Right renal pelvis (tissue), 4 donors: ENCODE data around the gene RNF175. TPM values are rescaled to one million over a fixed set of nuclear protein-coding genes. Genes with fewer than 3 reads are reported as not detected.
A peak's percentile ranks its signal among the peaks of the same experiment; 100 is the strongest.

Source experiments
- DNase-seq, 4 donors: peaks; one replicate each; pipeline ENCODE4 v3.0.0-alpha.2; 2013; ENCODE audit warnings: low read depth in 4 of 4, low spot score in 3 of 4, missing footprints in 1 of 4
- polyA plus RNA-seq, 4 donors: library from polyadenylated mRNA; unstranded; fragments of 120-200 nt; gene quantifications; one replicate each; pipeline ENCODE4 v1.2.1, GENCODE V29; 2013; ENCODE audit not compliant: insufficient read length in 4 of 4

The RNF175 gene
- polyA plus RNA-seq: 1 to 10 TPM; 3.9 to 5.7 (median 4.9) TPM

DNA sequence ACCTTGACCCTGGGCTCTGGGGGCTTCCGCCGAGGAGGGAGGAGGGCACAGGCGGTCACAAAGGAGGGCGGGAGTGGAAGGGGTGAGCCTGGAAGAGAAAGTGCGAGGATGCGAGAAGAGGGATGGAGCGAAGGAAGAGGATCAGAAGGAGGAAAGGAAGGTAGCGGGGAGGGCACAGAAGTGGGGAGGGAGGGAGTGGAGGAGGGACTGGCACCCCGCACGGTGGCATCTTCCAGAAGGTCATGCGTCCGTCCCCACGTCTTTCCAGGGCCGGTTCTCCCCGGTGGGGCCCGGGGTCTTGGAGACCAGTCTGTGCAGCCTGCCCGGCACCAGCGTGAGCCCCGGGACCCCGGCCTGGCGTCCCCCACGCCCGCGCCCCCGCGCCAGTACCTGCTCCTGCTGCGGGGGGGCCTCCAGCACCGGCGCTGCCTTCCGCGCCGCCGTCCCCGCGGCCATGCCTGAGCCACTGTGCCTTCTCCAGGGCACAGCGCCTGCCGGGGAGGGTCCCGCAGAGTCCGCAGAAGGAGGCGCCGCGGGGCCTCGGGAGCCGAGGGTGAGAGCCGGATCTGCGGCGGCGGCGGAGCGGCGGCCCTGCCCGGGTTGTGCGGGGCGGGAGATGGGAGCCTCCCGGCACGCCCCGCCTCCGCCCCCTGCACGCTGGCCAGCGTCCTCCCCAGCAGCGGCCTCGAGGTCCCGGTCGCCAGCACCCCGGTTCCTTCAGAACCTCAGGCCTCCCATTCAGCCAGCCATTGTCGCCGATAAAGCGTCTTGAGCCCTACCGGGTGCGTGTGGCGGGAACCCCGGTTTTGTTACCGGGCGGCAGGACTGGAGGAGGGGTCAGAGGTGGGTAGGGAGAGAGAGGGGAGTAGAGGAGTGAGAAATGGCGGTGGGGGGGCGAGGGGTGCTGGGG is at the start of gene RNF175:
Gene RNF175, minus strand, starts transcription at position 618 of the 910 bp plus-strand sequence. Its CDS starts 162 bp downstream, at position 456.
- DNase-seq: no peak

DNA sequence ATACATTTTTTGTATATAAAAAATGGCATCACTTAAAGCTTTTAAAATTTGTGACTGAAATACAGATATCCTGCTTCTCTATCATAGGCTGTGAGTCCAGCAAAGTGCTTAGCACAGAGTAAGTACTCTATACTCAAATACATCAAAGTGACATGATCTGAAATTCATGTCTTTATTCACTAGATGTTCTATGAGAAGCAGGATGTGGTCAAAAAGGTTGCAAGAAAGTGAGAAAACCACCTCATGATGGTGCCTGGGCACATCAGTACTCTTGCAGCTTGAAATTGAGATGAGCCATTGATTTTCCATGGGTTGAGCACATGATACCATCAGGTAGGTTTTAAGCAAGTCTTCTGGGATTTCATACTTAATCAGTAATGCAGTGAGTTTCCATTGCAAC is 49.5 kb upstream of the RNF175 start:
- no peak for DNase-seq

DNA sequence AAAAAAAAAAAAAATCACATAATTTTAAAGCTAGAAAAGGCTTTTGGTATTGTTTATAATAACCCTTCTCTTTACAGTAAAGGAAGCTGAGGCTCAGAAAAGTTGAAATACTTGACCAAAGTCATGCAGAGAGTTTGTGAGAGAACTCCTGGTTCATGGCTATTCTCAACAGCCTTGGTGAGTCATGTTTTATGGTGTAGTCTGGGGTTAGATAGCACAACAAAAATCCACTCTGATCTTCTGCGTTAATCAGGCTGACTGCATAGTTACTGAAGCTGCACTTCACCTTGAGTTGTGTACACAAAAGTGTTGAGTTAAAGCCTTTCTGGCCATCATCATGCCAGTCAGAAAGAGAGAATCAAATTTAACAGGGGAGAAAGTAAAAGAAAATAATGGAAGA is 48.4 kb upstream of the RNF175 start:
- no peak for DNase-seq

DNA sequence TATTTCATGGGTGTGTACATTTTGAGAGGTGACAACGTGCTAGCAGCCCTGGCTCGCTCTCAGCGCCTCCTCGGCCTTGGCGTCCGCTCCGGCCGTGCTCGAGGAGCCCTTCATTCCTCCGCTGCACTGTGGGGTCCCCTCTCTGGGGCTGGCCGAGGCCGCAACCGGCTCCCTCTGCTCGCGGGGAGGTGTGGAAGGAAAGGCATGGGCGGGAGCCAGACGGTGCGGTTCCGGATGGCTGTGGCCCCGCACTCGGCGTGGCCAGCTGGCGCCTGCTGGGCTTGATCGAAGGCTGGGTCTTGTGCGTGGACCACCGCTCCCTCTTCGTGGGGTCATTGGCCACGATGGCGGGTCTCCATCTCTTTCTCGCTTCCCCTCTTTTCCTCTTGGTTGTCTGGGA is 46.2 kb upstream of the RNF175 start:
- no peak for DNase-seq

GRCh38 chr4:153804722-153805121 is 44.9 kb upstream of the RNF175 start:
- DNase-seq: no peak

DNA sequence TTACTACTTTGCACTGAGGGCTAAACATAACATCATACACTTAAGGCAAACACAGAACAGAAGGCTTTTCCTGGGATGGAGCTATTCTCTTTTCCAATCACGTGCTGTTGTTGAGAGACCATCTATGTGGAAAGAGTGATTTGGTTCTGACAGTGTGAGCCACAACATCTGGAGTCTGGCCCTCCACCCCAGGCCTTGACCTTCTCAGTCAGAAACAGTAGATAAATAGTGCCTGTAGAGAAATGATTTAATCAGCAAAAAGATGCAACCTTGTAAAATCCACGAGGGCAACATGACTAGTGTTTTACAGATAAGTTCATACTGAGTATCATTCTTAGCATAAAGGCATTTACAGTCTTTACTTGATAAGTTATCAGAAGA is 39.9 kb upstream of the RNF175 start:
- no peak for DNase-seq

DNA sequence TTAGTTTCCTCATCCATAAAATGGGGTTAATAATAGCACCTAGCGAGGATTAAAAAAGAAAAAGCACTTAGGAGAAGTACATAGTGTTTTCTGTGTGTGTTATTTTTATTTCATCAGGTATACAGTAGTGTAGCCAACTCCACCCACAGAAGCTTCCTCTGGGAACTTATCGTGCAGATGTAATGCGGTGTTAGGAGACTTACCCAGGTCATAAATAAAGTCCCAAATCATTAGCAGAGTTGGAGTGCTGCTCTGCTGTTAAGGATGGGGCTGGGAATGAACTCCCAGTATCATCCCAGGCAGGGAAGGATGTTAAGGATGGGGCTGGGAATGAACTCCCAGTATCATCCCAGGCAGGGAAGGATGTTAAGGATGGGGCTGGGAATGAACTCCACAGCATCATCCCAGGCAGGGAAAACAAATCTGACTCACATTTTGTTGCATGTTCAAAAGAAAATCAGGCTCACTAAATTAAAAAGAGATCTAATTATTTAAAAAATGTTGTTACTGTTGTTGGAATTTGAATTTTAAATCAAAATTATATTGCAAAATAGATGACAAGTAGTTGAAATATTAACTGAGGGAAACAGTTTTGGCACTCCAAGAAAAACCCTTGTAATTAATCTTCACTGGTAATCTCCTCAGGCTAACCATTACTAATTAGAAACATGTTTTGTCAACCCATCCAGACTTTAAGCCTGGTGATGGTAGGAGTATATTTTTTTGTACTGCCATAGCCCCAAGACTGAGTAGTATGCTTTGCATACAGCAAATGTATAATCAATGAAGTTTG is 39.3 kb upstream of the RNF175 start:
- no peak for DNase-seq

GRCh38 chr4:153798420-153798819 is 38.6 kb upstream of the RNF175 start:
- no peak for DNase-seq

- no peak for DNase-seq
Observed at GRCh38 chr4:153794006-153794405, 34.2 kb upstream of the RNF175 start.

GRCh38 chr4:153792618-153793247 is 32.9 kb upstream of the RNF175 start:
- DNase-seq: no peak

GRCh38 chr4:153791746-153792617 is 32.2 kb upstream of the RNF175 start:
- DNase-seq: peak; percentile 67 to 83 (median 76)

DNA sequence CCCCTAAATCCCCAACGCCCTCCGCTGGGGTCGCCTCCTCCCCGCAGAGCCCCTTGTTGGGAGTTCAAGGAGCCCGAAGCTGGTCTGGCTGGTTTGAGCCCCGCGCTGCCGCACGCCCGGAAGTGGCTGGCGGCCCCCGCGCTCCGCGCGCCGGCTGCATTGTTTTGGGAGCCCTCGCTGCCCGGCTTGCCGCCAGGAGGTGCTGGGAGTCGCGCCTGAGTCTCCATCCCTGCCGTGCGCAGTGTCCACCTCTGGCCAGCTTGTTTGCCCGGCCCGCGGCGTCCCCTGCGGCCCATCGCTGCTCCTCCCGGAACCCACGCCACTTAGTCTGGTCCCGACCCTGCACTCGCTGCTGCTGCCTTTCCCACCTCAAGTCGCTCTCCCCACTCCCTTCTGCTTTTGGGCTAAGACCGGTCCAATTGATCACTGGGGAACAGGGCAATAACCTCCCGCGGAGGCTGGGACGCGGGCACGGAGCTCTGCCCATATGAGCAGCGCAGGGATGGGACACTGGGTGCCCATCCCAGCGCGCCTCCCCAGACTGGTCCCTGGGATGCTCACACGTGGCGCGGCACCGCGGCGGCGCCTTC is 31.2 kb upstream of the RNF175 start:
- no peak for DNase-seq

- DNase-seq: no peak
Observed at GRCh38 chr4:153790500-153790865, 30.7 kb upstream of the RNF175 start.

GRCh38 chr4:153789741-153790499 is 30.1 kb upstream of the RNF175 start:
- no peak for DNase-seq

- DNase-seq: no peak
Observed at GRCh38 chr4:153788413-153789276, 28.8 kb upstream of the RNF175 start, which contains the start of gene SFRP2. SFRP2 (minus strand) TSS chr4:153789083; CDS start chr4:153788835, 248 bp downstream.

- DNase-seq: no peak
Observed at GRCh38 chr4:153788051-153788412, 28.2 kb upstream of the RNF175 start.

DNA sequence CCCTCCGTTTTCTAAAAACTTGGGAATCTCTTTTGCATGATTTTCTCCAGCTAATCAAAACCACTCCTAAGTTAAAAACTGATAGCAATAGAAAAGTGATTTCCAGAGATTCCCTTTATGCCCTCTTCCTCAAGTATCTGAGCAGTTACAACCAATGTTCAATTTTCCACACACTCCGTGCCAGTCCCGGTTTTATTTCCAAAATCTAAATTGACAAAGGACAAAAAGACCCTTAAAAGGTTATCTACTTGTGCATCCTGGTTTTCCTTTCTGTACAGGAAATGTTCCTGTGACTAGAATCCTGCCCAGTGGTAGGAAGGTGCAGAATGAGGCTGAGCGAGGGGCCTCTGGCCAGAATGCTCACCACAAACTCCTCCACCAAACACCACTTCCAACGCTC is 27.8 kb upstream of the RNF175 start:
- no peak for DNase-seq

DNA sequence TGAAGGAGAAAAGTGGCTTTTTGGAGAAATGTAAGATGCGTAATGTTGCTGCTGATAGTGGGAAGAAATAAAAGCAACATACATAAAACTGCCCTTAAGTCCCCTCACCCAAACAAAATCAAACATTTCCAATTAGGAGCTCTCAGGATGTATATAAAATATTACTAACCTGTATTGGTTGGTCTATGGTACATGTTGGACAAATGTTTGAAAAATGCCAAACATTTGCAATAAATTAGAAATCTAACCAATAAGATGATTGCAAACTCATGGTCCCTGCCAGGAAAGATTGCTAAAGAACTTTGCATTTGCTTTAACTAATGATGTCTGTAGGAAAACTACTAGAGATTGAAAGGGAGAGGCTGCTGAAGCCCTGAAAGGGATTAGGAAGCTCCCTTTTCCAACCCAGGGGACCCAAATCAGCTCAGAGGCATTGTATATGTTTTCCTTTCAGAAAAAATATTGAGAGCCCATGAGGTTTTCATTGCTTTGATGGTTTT is 27.3 kb upstream of the RNF175 start:
- DNase-seq: no peak
